Breast epithelium (tissue), 4 donors: Measurements from ENCODE around the gene RHOH. TPM values are rescaled to one million over a fixed set of nuclear protein-coding genes. Genes with fewer than 3 reads are reported as not detected.

Source experiments
- DNase-seq, 2 donors: peaks; one replicate each; pipeline ENCODE4 v3.0.0-alpha.2; 2019; ENCODE audit warnings: low spot score in 2 of 2
- H3K27ac ChIP-seq, 2 donors: fragments of 200-600 bp; sonication (generic) in 1 of 2; one replicate each; pipeline ENCODE4 v1.5.1; 2016 to 2019; ENCODE audit warnings: mild to moderate bottlenecking in 1 of 2
- H3K27me3 ChIP-seq, 2 donors: fragments of 200-600 bp; sonication (generic) in 1 of 2; one replicate each; pipeline versions ENCODE4 v1.5.1 to v1.6.0; 2017 to 2019; ENCODE audit warnings: control low read depth in 1 of 2, mild to moderate bottlenecking in 1 of 2
- H3K36me3 ChIP-seq: fragments of 200-600 bp; one replicate; pipeline ENCODE4 v1.5.1; 2019
- H3K4me1 ChIP-seq, 2 donors: fragments of 200-600 bp; sonication (generic); one replicate each; pipeline ENCODE4 v1.5.1; 2016 to 2019; ENCODE audit warnings: control low read depth in 1 of 2
- H3K4me3 ChIP-seq, 3 donors: fragments of 200-600 bp; sonication (generic); 1 replicate in 2 of 3; 2 replicates in 1 of 3; pipeline ENCODE4 v1.5.1; 2016 to 2019; ENCODE audit warnings: mild to moderate bottlenecking in 3 of 3, moderate library complexity in 2 of 3
- H3K9me3 ChIP-seq, 2 donors: fragments of 200-600 bp; sonication (generic) in 1 of 2; one replicate each; pipeline ENCODE4 v1.5.1; 2016 to 2019; ENCODE audit warnings: control low read depth in 1 of 2
- CTCF ChIP-seq, 3 donors: fragments of 450-650 bp; IDR thresholded peaks; one replicate each; pipeline ENCODE4 v1.5.1; 2016 to 2017; ENCODE audit warnings: antibody characterized with exemption in 3 of 3, mild to moderate bottlenecking in 3 of 3, moderate library complexity in 3 of 3
- POLR2A ChIP-seq: fragments of 450-650 bp; IDR thresholded peaks from one replicate; pipeline ENCODE4 v1.6.1; 2016; ENCODE audit warnings: antibody characterized with exemption, mild to moderate bottlenecking, moderate library complexity
- POLR2AphosphoS5 ChIP-seq, 3 donors: sonication (generic); formaldehyde crosslinking; IDR thresholded peaks; one replicate each; pipeline ENCODE4 v1.6.1; 2017; ENCODE audit warnings: antibody characterized with exemption in 3 of 3
- intact Hi-C: fragments of 100-400 bp; cut with DNase I; formaldehyde crosslinking; loops from one replicate; pipeline ENCODE4 v1.15.1; 2023; ENCODE audit warnings: low total_unique reads
- total RNA-seq, 3 donors: library from RNA; depleted of rRNA; stranded (reverse); fragments of >200 nt; gene quantifications; one replicate each; pipeline ENCODE4 v1.1.0, GENCODE V29; 2016

Gene RHOH
- total RNA-seq, 3 donors from 2014 or later = 5.0 to 16.4 (median 9.7) TPM

GRCh38 chr4:40262077-40262528 is 65.3 kb downstream of the RHOH start:
- no peak for DNase-seq
- intact Hi-C loops = no loop called here

GRCh38 chr4:40262861-40263260 is 66.0 kb downstream of the RHOH start:
- Histone ChIP-seq H3K27ac (no peak overlapping the region), H3K27me3 (no peaks in the 10 kb centered on the region), H3K4me3 (no peak overlapping the region), H3K9me3 (no peaks in the 10 kb centered on the region), H3K4me1 (no peaks in the 10 kb centered on the region), H3K36me3 (no peaks in the 10 kb centered on the region)
- intact Hi-C loops = no loop called here
- TF ChIP-seq POLR2AphosphoS5 (IDR thresholded peaks at IDR 0.05) (no peak), POLR2A (no peak), CTCF (IDR thresholded peaks at IDR 0.05) (no peak)
- DNase-seq = no peak

More at GRCh38 chr4:40262077-40262528, 65.3 kb downstream of the RHOH start:
- Histone ChIP-seq H3K9me3 (no peaks in the 10 kb centered on the region), H3K36me3 (no peaks in the 10 kb centered on the region), H3K4me3 (no peak overlapping the region), H3K27me3 (no peaks in the 10 kb centered on the region), H3K27ac (no peak overlapping the region), H3K4me1 (no peaks in the 10 kb centered on the region)
- TF ChIP-seq POLR2AphosphoS5 (IDR thresholded peaks at IDR 0.05) (no peak), POLR2A (no peak), CTCF (IDR thresholded peaks at IDR 0.05) (no peak)

- Histone ChIP-seq H3K36me3 (no peaks in the 10 kb centered on the region), H3K4me1 (no peaks in the 10 kb centered on the region), H3K27ac (no peak overlapping the region), H3K4me3 (no peak overlapping the region), H3K27me3 (no peaks in the 10 kb centered on the region), H3K9me3 (no peaks in the 10 kb centered on the region)
- intact Hi-C loops = no loop called here
- DNase-seq = no peak
- TF ChIP-seq CTCF (IDR thresholded peaks at IDR 0.05) (no peak), POLR2A (no peak), POLR2AphosphoS5 (IDR thresholded peaks at IDR 0.05) (no peak)
Observed at GRCh38 chr4:40264497-40264896, 67.7 kb downstream of the RHOH start.

GRCh38 chr4:40264995-40265909 is 68.4 kb downstream of the RHOH start:
- Histone ChIP-seq H3K36me3 (no peaks in the 10 kb centered on the region), H3K27me3 (no peaks in the 10 kb centered on the region), H3K9me3 (no peaks in the 10 kb centered on the region), H3K27ac (no peak overlapping the region), H3K4me1 (no peaks in the 10 kb centered on the region), H3K4me3 (no peak overlapping the region)
- DNase-seq = no peak
- TF ChIP-seq POLR2A (no peak), CTCF (IDR thresholded peaks at IDR 0.05) (no peak), POLR2AphosphoS5 (IDR thresholded peaks at IDR 0.05) (no peak)
- intact Hi-C loops = no loop called here

- intact Hi-C loops = no loop called here
- no peak for DNase-seq
- Histone ChIP-seq H3K4me3 (no peak overlapping the region), H3K36me3 (no peaks in the 10 kb centered on the region), H3K9me3 (no peaks in the 10 kb centered on the region), H3K27me3 (no peaks in the 10 kb centered on the region), H3K27ac (no peak overlapping the region), H3K4me1 (no peaks in the 10 kb centered on the region)
- no peak for TF ChIP-seq POLR2AphosphoS5 (IDR thresholded peaks at IDR 0.05)
Observed at GRCh38 chr4:40265910-40266274, 69.1 kb downstream of the RHOH start.
